Heart right ventricle (tissue), 16 donors: ENCODE data around the gene OTUD4. TPM values are rescaled to one million over a fixed set of nuclear protein-coding genes. Genes with fewer than 3 reads are reported as not detected.

Source experiments
- ATAC-seq, 8 donors: fragments of 200-7000 bp; cut with Tn5 transposase; one replicate each; pipeline ENCODE4 v1.9.1; 2020; ENCODE audit warnings: mild to moderate bottlenecking in 8 of 8, moderate library complexity in 8 of 8, moderate number of reproducible peaks in 1 of 8
- DNase-seq, 2 donors: peaks; one replicate each; pipeline ENCODE4 v3.0.0-alpha.2; 2020
- H3K27ac ChIP-seq, 10 donors: fragments of 200-600 bp; sonication (generic) in 2 of 10; one replicate each; pipeline versions ENCODE4 v1.5.0 to v1.8.0; 2020 to 2022; ENCODE audit warnings: mild to moderate bottlenecking in 3 of 10
- H3K27me3 ChIP-seq, 7 donors: fragments of 200-600 bp; one replicate each; pipeline ENCODE4 v1.8.0; 2021 to 2022; ENCODE audit warnings: mild to moderate bottlenecking in 2 of 7
- H3K36me3 ChIP-seq, 9 donors: fragments of 200-600 bp; sonication (generic) in 1 of 9; one replicate each; pipeline versions ENCODE4 v1.5.0 to v1.8.0; 2020 to 2022; ENCODE audit warnings: mild to moderate bottlenecking in 2 of 9
- H3K4me1 ChIP-seq, 9 donors: fragments of 200-600 bp; sonication (generic) in 1 of 9; one replicate each; pipeline versions ENCODE4 v1.5.0 to v1.8.0; 2020 to 2022; ENCODE audit warnings: mild to moderate bottlenecking in 4 of 9
- H3K4me3 ChIP-seq, 10 donors: fragments of 200-600 bp; sonication (generic) in 2 of 10; one replicate each; pipeline versions ENCODE4 v1.5.0 to v1.8.0; 2020 to 2022; ENCODE audit warnings: mild to moderate bottlenecking in 7 of 10, moderate library complexity in 2 of 10
- H3K9me3 ChIP-seq, 11 donors: fragments of 200-600 bp in 10 of 11; sonication (generic) in 2 of 11; one replicate each; pipeline versions ENCODE4 v1.5.0 to v1.8.0; 2013 to 2022; ENCODE audit warnings: mild to moderate bottlenecking in 2 of 11, control low read depth in 1 of 11, moderate library complexity in 1 of 11
- CTCF ChIP-seq, 9 donors: fragments of 200-600 bp; sonication (generic) in 2 of 9; IDR thresholded peaks; one replicate each; pipeline versions ENCODE4 v1.5.0 to v1.8.0; 2021 to 2022; ENCODE audit warnings: antibody characterized with exemption in 9 of 9, mild to moderate bottlenecking in 5 of 9, moderate library complexity in 1 of 9
- WGBS, 2 donors: extraction: QIAGEN DNeasy Blood & Tissue Kit; methylation state at CpG; one replicate each; pipeline ENCODE4 v1.1.7; 2013; ENCODE audit warnings: inconsistent platforms in 1 of 2; 5-methylcytosine and 5-hydroxymethylcytosine counted together
- intact Hi-C, 10 donors: fragments of 100-400 bp; cut with DNase I; formaldehyde crosslinking; loops; one replicate each; pipeline versions ENCODE4 v1.11.1 to v1.14.2; 2022
- polyA plus RNA-seq, 2 donors: library from polyadenylated mRNA; stranded (reverse); fragments of 200-250 nt; gene quantifications; one replicate each; pipeline ENCODE4 v1.2.3, GENCODE V29; 2013
- total RNA-seq, 10 donors: library from RNA; stranded (reverse); fragmentation: NEBNext Ultra II Directional in 3 of 10; extraction: Animal tissue kit (Norgen Biotek cat#: 25700) in 3 of 10; gene quantifications; one replicate each; pipeline versions ENCODE4 v1.2.1 to v1.2.4, GENCODE V29; 2021 to 2023
- donor health status: Arrhythmogenic right ventricular cardiomyopathy.
- donor health status: ischemic (EF 13 %, LVEDD 7.1; RV severe dilation, severe dysfunction).
- donor health status: healthy with polysubstance abuse.
- donor health status: DM: no; HTN: yes; CAD: no.
- donor health status: DM: no; HTN: no; CAD: no.
- donor health status: ischemic (EF 25% LVEDD 6.9; RV normal size, moderate dysfunction).
- donor health status: ischemic (EF 25% LVEDD 5.7; RV mildly dilated, moderate dysfunction).
- donor health status: healthy.
- donor health status: DM: yes; HTN: yes; CAD: no.
- donor health status: Ischemic cardiomyopathy.
- donor health status: ischemic (EF 35%, LVEDD 5.7; RV mildly dilated, moderate dysfunction).
- donor health status: nonischemic (EF 11% LVEDD 7.7; RV severe dilation, severe dysfunction).
- donor health status: DM: yes; HTN: yes; CAD: no.
- donor health status: PGD.
- donor health status: ischemic (EF 29% LVEDD 5.4; RV normal size, mild dysfunction).
- donor health status: nonischemic (EF 23%, LVEDD 6.1; RV moderate dilation, normal function).

The OTUD4 gene
- total and polyA plus RNA-seq, 12 donors = 9.3 to 36.7 (median 26.3) TPM

- H3K4me3 ChIP-seq = no peak overlapping the region
- DNase-seq (no peak), ATAC-seq (no peak)
- no peak for TF ChIP-seq CTCF (IDR thresholded peaks at IDR 0.05)
- no peaks in the 10 kb centered on the region for H3K9me3 ChIP-seq
- no peak overlapping the region for H3K27ac ChIP-seq
- no peaks in the 10 kb centered on the region for H3K4me1 ChIP-seq
- intact Hi-C loops = no loop called here
- H3K36me3 ChIP-seq = no peaks in the 10 kb centered on the region
- 87 to 90% methylated on average over 3 of the region's 3 CpGs for WGBS, 2 donors
- no peaks in the 10 kb centered on the region for H3K27me3 ChIP-seq
These were observed 15.0 kb upstream of the OTUD4 start for GRCh38 chr4:145195167-145195952.

GRCh38 chr4:145189981-145190380 lies 9.6 kb upstream of the OTUD4 start:
- intact Hi-C loops = no loop called here
- no peak for TF ChIP-seq CTCF (IDR thresholded peaks at IDR 0.05)
- no peak overlapping the region for H3K4me3 ChIP-seq
- H3K27me3 ChIP-seq = no peaks in the 10 kb centered on the region
- H3K27ac ChIP-seq = no peak overlapping the region
- ATAC-seq (no peak), DNase-seq (no peak)
- no peaks in the 10 kb centered on the region for H3K9me3 ChIP-seq
- no peaks in the 10 kb centered on the region for H3K4me1 ChIP-seq
- no peaks in the 10 kb centered on the region for H3K36me3 ChIP-seq
- 55 to 63% methylated on average over 3 of the region's 3 CpGs for WGBS, 2 donors

- DNase-seq = no peak
- Histone ChIP-seq H3K4me3 (no peak overlapping the region), H3K4me1 (no peaks in the 10 kb centered on the region), H3K27me3 (no peaks in the 10 kb centered on the region), H3K9me3 (no peaks in the 10 kb centered on the region), H3K27ac (no peak overlapping the region), H3K36me3 (no peaks in the 10 kb centered on the region)
- no peak for ATAC-seq
- WGBS, 2 donors = 86 to 91% methylated on average over 3 of the region's 3 CpGs
- no peak for TF ChIP-seq CTCF (IDR thresholded peaks at IDR 0.05)
- intact Hi-C loops = no loop called here
These were observed 6.3 kb upstream of the OTUD4 start for GRCh38 chr4:145186729-145187128.

- Histone ChIP-seq H3K27me3 (no peaks in the 10 kb centered on the region), H3K4me3 (no peak overlapping the region), H3K4me1 (peaks cover 0 to 14% (median 4%) of the 10 kb centered on the region in 9 donors), H3K27ac (no peak overlapping the region), H3K9me3 (no peaks in the 10 kb centered on the region), H3K36me3 (no peaks in the 10 kb centered on the region)
- DNase-seq (no peak), ATAC-seq (no peak)
- TF ChIP-seq CTCF (IDR thresholded peaks at IDR 0.05) = no peak
- WGBS, 2 donors = 82% methylated on average over 2 of the region's 2 CpGs
- intact Hi-C loops = loop anchor here in 2 of 10 donors (5.0 kb wide), 2 partner anchors 299 to 434 kb away; partner anchors contain the start of genes MMAA (in 1 of the 2) and SMAD1 (in 1 of the 2)
These were observed 3.2 kb upstream of the OTUD4 start for GRCh38 chr4:145183581-145183980.
